ENCODE measurements around the gene CACNA1H.

The CACNA1H gene

DNA sequence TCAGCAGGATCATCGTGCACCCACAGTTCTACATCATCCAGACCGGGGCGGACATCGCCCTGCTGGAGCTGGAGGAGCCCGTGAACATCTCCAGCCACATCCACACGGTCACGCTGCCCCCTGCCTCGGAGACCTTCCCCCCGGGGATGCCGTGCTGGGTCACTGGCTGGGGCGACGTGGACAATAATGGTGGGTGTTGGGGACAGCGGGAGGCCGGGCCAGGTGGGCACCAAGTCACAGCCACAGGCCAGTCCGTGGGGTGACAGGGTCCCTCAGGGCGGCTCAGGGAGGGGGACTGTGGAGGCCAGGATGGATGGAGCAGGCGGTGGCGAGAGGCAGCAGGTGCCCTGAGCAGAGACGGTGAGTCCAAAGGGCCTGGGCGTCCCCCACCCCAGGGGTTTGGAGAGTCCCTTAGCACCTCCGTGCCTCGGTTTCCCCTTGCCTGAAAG is 104.0 kb downstream of the CACNA1H start:
- H2AFZ ChIP-seq = no peak overlapping the region
- no peaks in the 10 kb centered on the region for H3K79me2 ChIP-seq
- H3K4me1 ChIP-seq = no peaks in the 10 kb centered on the region
- no peak overlapping the region for H3K4me3 ChIP-seq (ENCODE audit: low read depth, low read length)
- no peak overlapping the region for H3K4me2 ChIP-seq (ENCODE audit: low read length)
- no peak for TF ChIP-seq CTCF (IDR thresholded peaks at IDR 0.05)
- peaks cover 6% of the 10 kb centered on the region for H3K27me3 ChIP-seq (ENCODE audit: control insufficient read depth, insufficient read depth, low read length)
- H3K9me3 ChIP-seq (ENCODE audit: control insufficient read depth, low read length) = no peaks in the 10 kb centered on the region
- H3K27ac ChIP-seq = no peak overlapping the region
- no peaks in the 10 kb centered on the region for H3K36me3 ChIP-seq (ENCODE audit: control insufficient read depth, insufficient read depth, low read length)
- H3K9ac ChIP-seq = no peak overlapping the region

DNA sequence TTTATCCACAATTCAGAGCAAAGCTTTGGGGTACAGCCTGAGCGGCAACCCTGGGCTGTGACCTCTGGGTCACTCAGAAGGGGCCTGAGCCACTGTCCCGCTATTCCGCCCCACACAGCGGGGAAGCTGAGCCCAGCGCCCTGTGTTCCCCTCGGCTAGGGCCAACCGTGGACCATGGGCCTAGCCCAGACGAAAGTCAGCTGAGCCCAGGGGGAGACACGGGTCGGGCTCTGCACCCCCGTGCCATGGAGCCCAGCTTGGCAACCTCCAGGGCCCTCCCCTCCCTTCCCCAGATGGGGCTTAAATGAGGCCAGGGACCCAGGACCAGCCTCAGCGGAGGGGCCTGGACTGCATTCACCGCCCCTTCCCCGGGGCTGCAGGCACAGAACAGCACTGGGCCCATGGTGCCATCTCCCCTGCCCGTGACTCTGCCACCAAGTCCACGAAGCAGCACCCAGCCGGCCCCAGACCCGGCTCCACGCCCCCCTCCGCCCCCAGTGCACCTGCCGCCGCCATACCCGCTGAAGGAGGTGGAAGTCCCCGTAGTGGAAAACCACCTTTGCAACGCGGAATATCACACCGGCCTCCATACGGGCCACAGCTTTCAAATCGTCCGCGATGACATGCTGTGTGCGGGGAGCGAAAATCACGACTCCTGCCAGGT is 104.8 kb downstream of the CACNA1H start:
- no peak for TF ChIP-seq CTCF (IDR thresholded peaks at IDR 0.05)
- Histone ChIP-seq H2AFZ (no peak overlapping the region), H3K9me3 (ENCODE audit: control insufficient read depth, low read length) (no peaks in the 10 kb centered on the region), H3K27me3 (ENCODE audit: control insufficient read depth, insufficient read depth, low read length) (peaks cover 6% of the 10 kb centered on the region), H3K4me3 (ENCODE audit: low read depth, low read length) (no peak overlapping the region), H3K4me2 (ENCODE audit: low read length) (no peak overlapping the region), H3K36me3 (ENCODE audit: control insufficient read depth, insufficient read depth, low read length) (no peaks in the 10 kb centered on the region), H3K9ac (no peak overlapping the region), H3K4me1 (no peaks in the 10 kb centered on the region), H3K79me2 (no peaks in the 10 kb centered on the region), H3K27ac (no peak overlapping the region)

GRCh38 chr16:1258225-1258600 is 105.3 kb downstream of the CACNA1H start:
- no peak for TF ChIP-seq CTCF (IDR thresholded peaks at IDR 0.05)
- Histone ChIP-seq H3K4me2 (ENCODE audit: low read length) (no peak overlapping the region), H3K4me1 (no peaks in the 10 kb centered on the region), H3K9me3 (ENCODE audit: control insufficient read depth, low read length) (no peaks in the 10 kb centered on the region), H3K27me3 (ENCODE audit: control insufficient read depth, insufficient read depth, low read length) (peaks cover 6% of the 10 kb centered on the region), H3K27ac (no peak overlapping the region), H3K4me3 (ENCODE audit: low read depth, low read length) (no peak overlapping the region), H2AFZ (no peak overlapping the region), H3K9ac (no peak overlapping the region), H3K79me2 (no peaks in the 10 kb centered on the region), H3K36me3 (ENCODE audit: control insufficient read depth, insufficient read depth, low read length) (no peaks in the 10 kb centered on the region)

GRCh38 chr16:1258906-1259759 is 106.2 kb downstream of the CACNA1H start:
- peak overlapping the region; percentile 1 for H3K4me3 ChIP-seq (ENCODE audit: low read depth, low read length)
- no peak overlapping the region for H3K27ac ChIP-seq
- no peak for TF ChIP-seq CTCF (IDR thresholded peaks at IDR 0.05)
- H3K9me3 ChIP-seq (ENCODE audit: control insufficient read depth, low read length) = no peaks in the 10 kb centered on the region
- H3K4me2 ChIP-seq (ENCODE audit: low read length) = peak overlapping the region; percentile 46
- H3K79me2 ChIP-seq = no peaks in the 10 kb centered on the region
- H3K36me3 ChIP-seq (ENCODE audit: control insufficient read depth, insufficient read depth, low read length) = no peaks in the 10 kb centered on the region
- H3K4me1 ChIP-seq = no peaks in the 10 kb centered on the region
- no peak overlapping the region for H2AFZ ChIP-seq
- H3K27me3 ChIP-seq (ENCODE audit: control insufficient read depth, insufficient read depth, low read length) = peaks cover 6% of the 10 kb centered on the region
- no peak overlapping the region for H3K9ac ChIP-seq
